ENCODE results near the gene TPPP. TPM values are rescaled to one million over a fixed set of nuclear protein-coding genes. Genes with fewer than 3 reads are reported as not detected.

TPPP gene
- total and polyA plus RNA-seq, 2 donors (not counting 3 experiments of a cell fraction or from before 2014, with no cell fraction given), result 0.04 to 0.09 TPM

GRCh38 chr5:640461-641330 is 52.5 kb downstream of the TPPP start:
- H2AFZ ChIP-seq (ENCODE audit: low read depth, low read length), result no peak overlapping the region
- intact Hi-C loops (cut with micrococcal nuclease), result no loop called here
- BruUV-seq (replicated peaks), result no TSS peak
- H3K79me2 ChIP-seq (ENCODE audit: control insufficient read depth, insufficient read depth, low read length), result no peaks in the 10 kb centered on the region
- no peaks in the 10 kb centered on the region for H3K4me1 ChIP-seq (ENCODE audit: control insufficient read depth, extremely low read depth, insufficient read depth, low read length)
- no peaks in the 10 kb centered on the region for H3K27me3 ChIP-seq (ENCODE audit: control insufficient read depth in 2 of 2, insufficient read depth in 2 of 2, low read length in 2 of 2)
- no peak overlapping the region for H3K4me2 ChIP-seq (ENCODE audit: insufficient read depth, low read length)
- ChIA-PET CTCF (no interaction called here), POLR2A (no interaction called here)
- no peaks in the 10 kb centered on the region for H4K20me1 ChIP-seq (replicated peaks; ENCODE audit: control insufficient read depth, extremely low read depth, insufficient read depth, low read length)
- no peak overlapping the region for H3K9ac ChIP-seq (replicated peaks; ENCODE audit: extremely low read depth, insufficient read depth, low read length)
- no peaks in the 10 kb centered on the region for H3K9me1 ChIP-seq (replicated peaks; ENCODE audit: control insufficient read depth, extremely low read depth, insufficient read depth, low read length)
- H3K9me3 ChIP-seq (replicated peaks; ENCODE audit: control insufficient read depth, insufficient read depth, low read length), result no peaks in the 10 kb centered on the region
- no peak for FAIRE-seq
- H3K4me3 ChIP-seq (replicated peaks in 1 of 3; ENCODE audit: insufficient read depth in 1 of 3, low read depth in 1 of 3, low read length in 3 of 3), result no peak overlapping the region
- dilution Hi-C loops (cut with MboI; ENCODE audit: extremely low pct_ligation_motif_present, low sequenced_read_pairs), result no loop called here
- H3K27ac ChIP-seq (ENCODE audit: insufficient read depth, low read depth, low read length), result no peak overlapping the region
- DNase-seq (ENCODE audit: low read depth, low spot score), result no peak
- no peak for TF ChIP-seq MYC (IDR thresholded peaks at IDR 0.05; ENCODE audit: low read depth, low read length)
- TF ChIP-seq, protein P1, sequence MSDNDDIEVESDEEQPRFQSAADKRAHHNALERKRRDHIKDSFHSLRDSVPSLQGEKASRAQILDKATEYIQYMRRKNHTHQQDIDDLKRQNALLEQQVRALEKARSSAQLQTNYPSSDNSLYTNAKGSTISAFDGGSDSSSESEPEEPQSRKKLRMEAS (IDR thresholded peaks at IDR 0.05; ENCODE audit: insufficient read depth, insufficient read length), result no peak
- TF ChIP-seq GATA2 (IDR thresholded peaks at IDR 0.05; ENCODE audit: insufficient read depth, insufficient read length, low read depth, low read length), result no peak
- TF ChIP-seq, protein P2, sequence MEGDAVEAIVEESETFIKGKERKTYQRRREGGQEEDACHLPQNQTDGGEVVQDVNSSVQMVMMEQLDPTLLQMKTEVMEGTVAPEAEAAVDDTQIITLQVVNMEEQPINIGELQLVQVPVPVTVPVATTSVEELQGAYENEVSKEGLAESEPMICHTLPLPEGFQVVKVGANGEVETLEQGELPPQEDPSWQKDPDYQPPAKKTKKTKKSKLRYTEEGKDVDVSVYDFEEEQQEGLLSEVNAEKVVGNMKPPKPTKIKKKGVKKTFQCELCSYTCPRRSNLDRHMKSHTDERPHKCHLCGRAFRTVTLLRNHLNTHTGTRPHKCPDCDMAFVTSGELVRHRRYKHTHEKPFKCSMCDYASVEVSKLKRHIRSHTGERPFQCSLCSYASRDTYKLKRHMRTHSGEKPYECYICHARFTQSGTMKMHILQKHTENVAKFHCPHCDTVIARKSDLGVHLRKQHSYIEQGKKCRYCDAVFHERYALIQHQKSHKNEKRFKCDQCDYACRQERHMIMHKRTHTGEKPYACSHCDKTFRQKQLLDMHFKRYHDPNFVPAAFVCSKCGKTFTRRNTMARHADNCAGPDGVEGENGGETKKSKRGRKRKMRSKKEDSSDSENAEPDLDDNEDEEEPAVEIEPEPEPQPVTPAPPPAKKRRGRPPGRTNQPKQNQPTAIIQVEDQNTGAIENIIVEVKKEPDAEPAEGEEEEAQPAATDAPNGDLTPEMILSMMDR (IDR thresholded peaks at IDR 0.05; ENCODE audit: extremely low read depth in 1 of 2, insufficient read depth in 1 of 2, low read depth in 1 of 2, low read length in 2 of 2), result no peak
- TF ChIP-seq POLR2AphosphoS5 (IDR thresholded peaks at IDR 0.05; ENCODE audit: insufficient read depth, low read depth, low read length), result no peak
- no peak for TF ChIP-seq FOS (IDR thresholded peaks at IDR 0.05; ENCODE audit: borderline replicate concordance, insufficient read depth, low read length)
- no peak for TF ChIP-seq JUN (IDR thresholded peaks at IDR 0.05; ENCODE audit: borderline replicate concordance, insufficient read depth, insufficient read length, low read depth)
- no peak for TF ChIP-seq EZH2 (IDR thresholded peaks at IDR 0.05; ENCODE audit: borderline replicate concordance, low read depth, low read length, severe bottlenecking)
- no peak for TF ChIP-seq POLR2A (IDR thresholded peaks at IDR 0.05; ENCODE audit: low read depth, low read length)
- H3K36me3 ChIP-seq (ENCODE audit: control insufficient read depth in 2 of 2, extremely low read depth in 1 of 2, insufficient read depth in 2 of 2, low read length in 2 of 2), result peaks cover 0 to 6% of the 10 kb centered on the region in 2 experiments
